NCI-H2107 treated with DMSO at 0.1 percent for 48 hours (cell line): ENCODE results near the gene REL.
"Not testable (repeated sequence)": the region's sequence is repeated elsewhere in the genome, so short reads cannot be mapped to it uniquely, and the experiment has no call there.

Source experiments
- DNase-seq: peaks from one replicate; lab custom pipeline; 2025; ENCODE audit not compliant: unreplicated experiment; lab: John Stamatoyannopoulos, UW

The REL gene

DNA sequence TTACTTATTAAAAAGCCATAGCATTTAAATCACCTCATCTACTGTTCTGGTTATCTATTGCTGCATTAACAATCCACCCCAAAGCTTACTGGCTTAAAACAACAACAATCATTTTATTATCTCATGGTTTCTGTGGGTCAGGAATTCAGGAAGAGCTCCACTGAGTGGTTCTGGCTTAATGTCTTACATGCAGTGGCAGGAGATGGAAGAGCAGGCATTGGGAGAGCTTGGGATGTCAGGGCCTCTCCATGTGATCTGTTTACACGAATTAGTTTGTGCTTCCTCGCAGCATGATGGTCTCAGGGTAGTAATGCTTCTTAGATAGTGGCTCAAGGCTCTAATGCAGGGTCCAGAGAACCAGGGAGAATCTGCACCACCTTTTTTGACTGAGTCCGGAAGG is 14.4 kb upstream of the REL start:
- no peak for DNase-seq

DNA sequence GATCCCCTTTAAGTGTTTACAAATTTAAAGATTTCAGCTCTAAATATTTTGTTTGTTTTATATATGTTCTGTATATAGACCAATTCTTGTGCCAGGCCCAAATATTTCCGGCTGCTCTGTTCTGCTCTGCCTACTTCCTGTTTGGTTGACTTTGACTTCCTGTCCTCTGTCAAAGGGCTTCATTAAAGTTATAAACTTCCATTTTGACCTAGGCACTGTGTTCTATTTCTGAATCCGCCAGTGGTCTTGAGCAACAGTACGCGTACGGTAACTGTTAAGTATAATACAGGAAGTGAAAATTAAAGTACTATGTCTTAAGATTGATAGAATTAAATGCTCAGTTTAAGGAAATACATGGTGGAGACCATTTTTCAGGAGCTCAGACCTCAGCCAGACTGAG is 13.5 kb upstream of the REL start:
- DNase-seq: no peak

DNA sequence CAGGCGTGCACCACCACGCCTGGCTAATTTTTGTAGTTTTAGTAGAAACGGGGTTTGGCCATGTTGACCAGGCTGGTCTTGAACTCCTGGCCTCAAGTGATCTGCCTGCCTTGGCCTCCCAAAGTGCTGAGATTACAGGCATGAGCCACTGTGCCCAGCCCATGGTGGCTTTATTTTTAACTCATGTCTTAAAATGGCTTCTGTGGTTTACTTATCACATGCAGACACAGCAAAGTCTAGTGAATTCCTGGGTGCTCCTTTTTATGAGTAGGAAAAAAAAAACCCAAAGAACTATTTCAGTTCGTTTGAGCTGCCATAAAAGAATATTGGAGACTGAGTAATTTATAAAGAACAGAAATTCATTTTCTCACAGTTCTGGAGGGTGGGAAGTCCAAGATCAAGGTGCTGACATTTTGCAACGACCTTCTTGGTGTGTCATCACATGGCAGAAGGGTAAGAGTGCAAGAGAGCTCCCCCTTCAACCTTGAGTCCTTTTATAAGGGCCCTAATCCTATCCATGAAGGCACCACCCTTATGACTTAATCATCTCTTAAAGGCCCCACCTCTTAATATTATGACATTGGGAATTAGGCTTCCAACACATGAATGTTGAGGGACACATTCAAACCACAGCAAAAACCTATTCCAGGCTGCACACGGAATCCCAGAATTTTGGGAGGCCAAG is 12.6 kb upstream of the REL start:
- no peak for DNase-seq

DNA sequence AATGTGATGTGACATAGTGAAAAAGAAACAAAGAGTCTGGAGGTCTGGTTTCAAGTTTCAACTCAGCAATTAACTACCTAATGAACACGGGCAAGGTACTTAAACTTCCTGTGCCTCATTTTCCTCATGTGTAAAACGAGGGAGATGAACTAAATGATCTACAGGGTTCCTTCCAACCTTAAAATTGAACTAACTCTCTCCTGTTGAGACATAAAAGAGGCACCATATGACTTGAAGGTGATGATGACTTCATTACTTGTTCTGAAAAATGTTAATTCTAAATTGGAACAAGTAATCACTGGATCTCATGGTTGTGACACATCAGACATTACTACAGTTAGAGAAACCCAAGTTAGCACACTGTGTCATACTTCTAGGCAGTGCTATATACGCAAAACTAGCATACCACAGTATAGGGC is 8.9 kb upstream of the REL start:
- no peak for DNase-seq

DNA sequence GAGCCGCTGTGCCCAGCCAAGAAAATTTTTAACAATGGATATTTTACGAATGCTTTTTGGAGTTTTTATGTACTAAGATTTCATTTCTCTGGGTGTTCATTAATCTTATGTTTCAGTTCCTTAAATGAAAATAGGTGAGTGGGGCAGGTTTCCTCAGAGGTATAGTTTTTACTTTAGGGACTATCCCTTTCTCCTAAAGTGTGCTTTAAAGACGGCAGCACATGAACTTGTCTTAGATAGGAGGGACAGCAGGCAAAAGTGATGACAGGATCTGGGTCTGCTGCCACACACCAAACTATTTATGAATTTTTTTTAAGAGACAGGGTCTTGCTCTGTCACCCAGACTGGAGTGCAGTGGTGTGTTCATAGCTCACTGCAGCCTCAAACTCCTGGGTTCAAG is 8.0 kb upstream of the REL start:
- no peak for DNase-seq

DNA sequence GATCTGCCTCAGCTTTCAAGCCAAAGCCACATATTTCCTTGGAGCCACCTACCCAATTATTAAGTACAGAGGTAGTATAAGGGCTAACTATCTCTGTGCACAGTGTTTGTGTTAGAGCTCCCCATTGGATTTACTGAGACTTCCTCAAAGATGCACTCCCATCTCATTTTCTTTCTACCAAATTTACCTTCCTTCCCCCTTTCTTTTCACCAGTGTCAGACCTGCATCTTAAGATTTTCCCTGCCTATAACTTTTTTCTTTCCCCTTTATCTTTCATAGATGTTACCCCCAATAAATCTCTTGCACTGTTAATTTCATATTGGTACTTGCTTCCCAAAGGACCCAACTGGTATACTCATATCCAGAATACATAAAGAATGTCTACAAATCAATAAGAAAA is 5.9 kb upstream of the REL start:
- no peak for DNase-seq

DNA sequence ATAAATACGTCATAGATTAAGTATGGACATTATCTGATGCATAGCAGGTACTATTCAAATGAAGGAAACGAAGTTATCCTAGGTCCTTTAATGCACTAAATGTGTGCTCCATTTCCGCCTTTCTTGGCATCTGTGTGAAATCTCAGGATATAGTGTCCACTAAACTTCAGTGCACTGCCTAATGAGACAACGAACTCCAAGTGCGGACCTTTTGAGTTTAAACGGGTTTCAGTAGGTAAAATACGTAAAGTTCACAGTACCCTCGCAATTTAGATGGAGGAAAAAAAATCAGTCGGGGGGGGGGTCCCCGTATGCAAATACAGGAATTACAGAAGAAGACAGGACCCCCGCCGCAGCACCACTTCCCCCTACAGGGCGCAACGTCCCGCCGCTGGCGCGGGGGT is 729 bp upstream of the REL start:
- no peak for DNase-seq

DNA sequence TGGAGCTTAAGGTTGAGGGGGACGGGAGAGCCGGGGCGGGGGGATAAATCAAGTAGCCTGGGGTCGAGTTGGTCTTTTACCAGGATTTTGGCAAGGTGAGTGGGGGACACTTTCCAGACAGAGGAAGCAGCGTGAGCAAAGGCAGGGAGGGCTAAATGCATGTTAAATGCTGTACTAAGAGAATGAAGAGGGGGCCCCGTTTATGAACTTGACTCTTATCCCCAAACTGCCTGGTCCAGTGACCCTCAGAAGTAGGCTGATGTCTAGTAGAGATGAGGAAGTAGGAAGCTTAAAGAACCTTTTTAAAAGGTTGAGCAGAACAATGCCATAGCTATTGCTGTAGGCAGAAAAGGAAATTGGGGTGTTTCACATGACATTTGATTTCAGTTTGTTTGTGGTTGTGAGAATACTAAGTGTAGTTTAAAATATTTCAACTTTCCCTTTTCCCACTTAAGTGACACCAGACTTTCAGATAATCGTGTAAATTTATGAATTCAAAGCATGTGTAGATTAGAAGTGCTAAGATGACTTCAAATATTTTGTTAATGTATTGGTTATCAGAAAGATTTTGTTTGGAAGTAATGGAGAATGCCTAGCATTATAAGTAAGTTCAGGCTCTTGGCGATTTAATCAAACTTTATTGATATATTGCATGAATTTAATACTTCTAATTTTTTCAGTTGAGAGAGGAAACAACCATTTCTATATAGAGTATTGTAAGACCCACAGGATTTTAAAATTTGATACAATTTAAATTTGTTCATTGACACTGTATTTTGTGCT is 1.8 kb downstream of the REL start:
- DNase-seq: peak; percentile 22

DNA sequence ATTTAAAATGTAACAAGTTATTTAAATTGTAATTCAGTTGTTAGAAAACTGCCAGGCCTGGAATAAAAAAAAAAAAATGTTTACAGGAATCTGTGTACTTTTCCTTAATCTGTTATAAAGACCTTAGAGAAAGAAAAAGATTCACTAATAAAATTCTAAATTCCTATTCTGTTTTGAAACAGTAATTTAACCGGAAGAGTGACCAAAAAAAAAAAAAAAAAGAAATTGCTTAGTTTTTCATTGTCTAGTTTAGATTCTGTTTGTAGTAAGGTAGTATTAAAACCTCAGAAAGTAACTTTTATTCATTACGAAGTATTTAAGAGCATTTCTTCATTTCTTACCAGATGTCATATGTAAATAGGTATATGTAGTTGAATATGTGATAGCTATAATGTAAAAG is 2.5 kb downstream of the REL start:
- no peak for DNase-seq

DNA sequence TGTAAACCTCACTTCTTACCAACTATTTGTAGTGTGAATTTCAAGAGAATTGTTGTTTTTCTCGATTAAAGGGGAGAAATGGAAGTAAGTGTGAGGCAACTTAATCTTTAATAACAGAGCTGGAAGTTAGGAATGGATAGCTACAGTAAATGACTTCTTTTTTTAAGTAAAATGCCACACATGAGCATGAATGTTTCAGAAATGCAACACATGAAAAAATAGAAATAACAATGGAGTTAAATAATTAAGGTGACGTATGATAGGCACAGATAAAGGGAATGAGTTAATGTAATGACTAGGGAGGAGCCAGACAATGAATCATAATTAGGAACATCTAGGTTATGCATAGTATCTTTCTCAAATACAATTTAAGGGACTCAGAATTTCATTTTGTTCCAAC is 3.4 kb downstream of the REL start:
- DNase-seq: no peak

DNA sequence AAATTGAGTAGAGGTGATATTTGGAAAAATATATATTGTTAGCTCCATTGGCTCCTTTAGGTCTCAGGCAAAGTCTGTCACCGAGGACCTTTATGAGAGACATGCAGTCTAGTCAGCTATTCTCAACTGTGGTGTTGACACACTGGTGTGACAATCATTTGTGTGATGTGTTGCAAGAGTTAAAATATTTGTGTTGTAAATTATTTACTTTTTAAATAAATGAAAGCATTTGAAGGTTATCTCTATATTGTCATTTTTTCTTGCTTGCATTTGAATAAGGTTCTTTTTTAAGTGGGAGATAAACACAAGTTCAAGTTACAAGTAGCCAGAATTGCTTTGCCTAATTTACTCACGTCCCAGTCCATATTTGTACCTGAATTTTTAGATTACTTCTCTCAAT is 4.3 kb downstream of the REL start:
- no peak for DNase-seq

DNA sequence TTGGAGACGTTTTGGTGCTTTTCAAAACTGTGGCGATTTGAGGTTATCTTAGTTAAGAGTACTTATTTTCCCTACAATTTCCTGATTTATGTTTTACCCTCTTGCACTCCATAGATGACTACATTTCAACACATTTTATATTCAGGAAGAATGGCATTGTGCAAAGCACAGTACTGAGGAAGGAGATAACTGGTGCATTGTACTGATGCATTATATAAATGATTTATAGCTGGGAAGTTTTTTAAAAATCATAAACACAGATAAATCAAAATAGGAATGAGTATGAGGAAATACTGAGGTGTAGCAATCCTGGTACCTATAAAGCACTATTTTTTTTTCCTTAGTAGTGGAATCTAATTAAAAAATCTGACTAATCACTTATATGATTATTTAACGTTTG is 5.6 kb downstream of the REL start:
- no peak for DNase-seq

DNA sequence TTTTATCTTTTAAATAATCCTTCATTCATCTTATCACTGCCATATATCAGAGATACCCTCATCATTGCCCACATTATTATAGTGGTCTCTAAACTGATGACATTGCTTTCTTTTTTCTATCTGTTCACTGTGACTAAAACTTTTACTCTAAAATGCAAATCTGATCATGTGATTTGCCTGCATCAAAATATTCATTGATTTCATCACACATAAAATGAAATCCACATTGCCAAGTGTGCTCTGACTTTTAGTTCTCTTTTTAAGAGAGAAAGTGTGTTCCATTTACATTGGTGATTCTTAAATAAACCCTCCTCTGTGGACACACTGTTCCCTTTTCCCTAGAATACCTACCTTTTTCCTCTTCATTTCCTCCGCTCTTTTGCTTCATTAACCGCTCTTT is 7.5 kb downstream of the REL start:
- no peak for DNase-seq

DNA sequence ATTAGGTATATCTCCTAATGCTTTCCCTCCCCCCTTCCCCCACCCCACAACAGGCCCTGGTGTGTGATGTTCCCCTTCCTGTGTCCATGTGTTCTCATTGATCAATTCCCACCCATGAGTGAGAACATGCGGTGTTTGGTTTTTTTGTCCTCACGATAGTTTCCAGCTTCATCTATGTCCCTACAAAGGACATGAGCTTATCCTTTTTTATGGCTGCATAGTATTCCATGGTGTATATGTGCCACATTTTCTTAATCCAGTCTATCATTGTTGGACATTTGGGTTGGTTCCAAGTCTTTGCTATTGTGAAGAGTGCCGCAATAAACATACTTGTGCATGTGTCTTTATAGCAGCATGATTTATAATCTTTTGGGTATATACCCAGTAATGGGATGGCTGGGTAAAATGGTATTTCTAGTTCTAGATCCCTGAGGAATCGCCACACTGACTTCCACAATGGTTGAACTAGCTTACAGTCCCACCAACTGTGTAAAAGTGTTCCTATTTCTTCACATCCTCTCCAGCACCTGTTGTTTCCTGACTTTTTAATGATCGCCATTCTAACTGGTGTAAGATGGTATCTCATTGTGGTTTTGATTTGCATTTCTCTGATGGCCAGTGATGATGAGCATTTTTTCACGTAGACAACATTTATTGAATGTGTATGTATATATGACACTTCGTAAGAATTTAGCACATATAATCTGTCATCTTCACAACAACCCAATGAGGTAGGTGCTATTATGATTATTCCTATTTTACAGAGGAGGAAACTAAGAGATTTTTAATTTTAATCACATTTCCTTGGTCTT is 8.4 kb downstream of the REL start:
- not testable (repeated sequence) for DNase-seq

DNA sequence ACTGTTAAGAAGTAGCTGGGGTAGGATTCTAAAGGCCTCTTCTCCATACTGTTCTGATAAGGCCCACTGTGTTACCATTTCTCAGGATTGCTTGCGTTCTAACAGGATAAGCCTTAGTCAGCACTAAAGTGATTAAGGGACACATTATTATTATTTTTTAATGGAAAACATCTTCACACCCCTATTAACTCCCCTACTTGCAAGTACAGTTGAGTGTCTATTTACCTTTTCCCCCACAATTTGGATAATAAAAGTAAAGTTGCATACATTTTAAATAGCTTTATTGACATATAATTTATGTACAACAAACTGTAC is 9.0 kb downstream of the REL start:
- no peak for DNase-seq

DNA sequence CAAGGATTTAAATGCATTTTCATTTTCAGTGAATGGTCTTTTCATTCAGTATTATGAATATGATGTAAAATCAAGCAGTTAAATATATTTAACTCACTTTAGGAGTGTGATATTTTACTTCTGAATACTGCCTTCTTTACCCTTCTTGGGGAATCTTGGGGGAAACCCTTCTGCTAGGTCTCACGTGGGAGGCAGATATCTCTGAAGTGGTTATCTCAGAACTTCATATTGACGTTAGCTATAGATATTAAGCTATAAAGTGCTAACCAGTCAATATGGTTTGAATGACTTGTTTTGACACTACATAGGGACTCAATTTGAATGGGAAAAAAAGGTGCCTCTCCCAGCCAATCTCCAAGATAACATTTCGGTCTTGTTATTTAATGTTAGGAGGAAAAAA is 9.8 kb downstream of the REL start:
- no peak for DNase-seq

DNA sequence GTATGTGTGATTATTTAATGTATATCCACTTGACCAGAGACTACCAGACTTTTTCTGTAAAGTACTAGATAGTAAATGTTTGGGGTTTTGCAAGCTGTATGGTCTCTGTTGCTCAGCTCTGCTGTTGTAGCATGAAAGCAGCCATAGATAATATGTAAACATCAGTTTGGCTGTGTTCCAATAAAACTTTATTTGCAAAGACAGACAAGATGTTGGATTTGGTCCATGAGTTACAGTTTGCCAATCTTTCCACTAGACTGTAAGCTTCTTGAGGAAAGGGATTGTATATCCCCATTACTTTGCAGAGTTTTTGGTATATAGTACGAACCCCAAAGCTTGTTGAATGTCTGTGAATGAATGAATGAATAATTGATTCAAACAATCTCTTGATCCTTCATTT is 17.2 kb downstream of the REL start:
- DNase-seq: no peak

DNA sequence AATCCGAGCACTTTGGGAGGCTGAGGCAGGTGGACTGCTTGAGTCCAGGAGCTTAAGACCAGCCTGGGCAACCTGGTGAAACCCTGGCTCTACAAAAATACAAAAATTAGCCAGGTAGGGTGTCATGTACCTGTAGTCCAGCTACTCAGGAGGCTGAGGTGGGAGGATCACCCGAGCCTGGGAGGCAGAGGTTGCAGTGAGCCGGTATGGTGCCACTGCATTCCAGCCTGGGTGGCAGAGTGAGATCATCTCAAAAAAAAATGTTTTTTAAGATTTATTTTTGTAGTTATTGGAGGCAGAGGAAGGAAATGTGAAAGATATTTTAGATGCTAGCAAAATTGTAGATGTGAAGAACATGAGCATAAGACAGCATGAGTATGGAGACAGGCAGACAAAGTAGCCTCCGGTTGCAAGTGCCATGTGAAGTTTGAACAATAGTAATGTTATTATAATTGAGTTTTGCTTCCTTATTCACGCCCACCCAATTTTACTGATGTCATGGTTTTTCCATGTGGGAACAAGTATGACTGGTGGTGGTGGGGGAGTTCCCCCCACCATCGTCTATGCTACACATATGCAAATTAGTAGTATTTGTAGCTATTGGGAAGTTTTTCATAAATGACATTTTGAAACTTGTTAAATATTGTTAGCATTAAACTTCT is 18.0 kb downstream of the REL start:
- no peak for DNase-seq

DNA sequence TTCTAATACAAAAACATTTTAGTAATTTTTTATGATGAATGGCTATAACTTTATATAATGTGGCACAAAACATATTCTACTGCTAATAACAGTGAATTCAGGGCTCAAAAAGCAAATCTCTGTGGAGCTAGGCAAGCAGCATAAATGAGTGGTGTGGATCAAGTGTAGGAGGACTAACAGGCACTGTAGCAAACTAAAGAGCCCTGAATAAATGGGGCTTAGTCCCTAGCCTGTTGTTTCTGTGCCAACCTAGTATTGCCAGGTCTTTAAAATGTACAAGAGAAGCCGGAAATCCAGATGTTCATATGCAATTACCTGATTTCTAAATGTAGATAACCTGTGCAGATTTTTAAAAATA is 18.5 kb downstream of the REL start:
- no peak for DNase-seq

DNA sequence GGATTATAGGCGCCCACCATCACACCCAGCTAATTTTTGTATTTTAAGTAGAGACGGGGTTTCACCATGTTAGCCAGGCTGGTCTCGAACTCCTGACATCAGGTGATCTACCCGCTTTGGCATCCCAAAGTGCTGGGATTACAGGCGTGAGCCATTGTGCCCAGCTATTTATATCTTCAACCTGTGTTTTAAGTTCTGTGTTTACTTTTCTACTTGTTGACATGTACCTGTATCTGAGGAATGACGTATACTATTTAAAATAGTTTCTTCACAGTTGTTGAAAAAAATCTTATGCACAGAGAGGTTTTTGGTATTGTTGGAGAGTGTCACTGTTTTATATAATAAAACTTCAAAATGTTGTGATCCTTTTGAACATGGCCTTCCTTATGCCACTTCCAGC is 19.9 kb downstream of the REL start:
- DNase-seq: not testable (repeated sequence)

DNA sequence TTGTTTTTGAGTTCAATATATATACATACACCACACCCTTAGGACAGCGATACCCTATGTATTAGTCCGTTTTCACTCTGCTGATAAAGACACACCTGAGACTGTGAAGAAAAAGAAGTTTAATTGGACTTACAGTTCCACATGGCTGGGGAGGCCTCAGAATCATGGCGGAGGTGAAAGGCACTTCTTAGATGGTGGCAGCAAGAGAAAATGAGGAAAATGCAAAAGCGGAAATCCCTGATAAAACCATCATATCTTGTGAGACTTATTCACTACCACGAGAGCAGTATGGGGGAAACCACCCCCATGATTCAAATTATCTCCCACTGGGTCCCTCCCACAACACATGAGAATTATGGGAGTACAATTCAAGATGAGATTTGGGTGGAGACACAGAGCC is 24.5 kb downstream of the REL start:
- not testable (repeated sequence) for DNase-seq

DNA sequence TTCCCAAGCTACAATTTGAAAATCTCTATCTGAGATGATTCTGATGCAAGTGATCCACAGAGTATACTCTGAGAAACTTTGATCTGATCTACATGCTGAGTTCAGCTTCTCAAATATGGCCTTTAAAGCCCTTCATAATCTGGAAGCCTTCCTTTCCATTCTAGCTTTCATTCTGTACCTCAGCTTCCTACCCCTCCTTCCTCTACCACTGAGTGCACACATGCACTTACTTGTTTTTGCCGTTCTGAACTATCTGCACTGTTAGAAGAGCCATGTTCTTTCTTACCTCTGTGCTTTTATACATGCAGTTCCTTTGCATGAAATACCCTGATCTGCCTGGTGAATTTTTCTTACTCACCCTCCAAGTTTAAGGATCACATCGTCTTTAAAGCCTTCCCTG is 25.0 kb downstream of the REL start:
- DNase-seq: no peak
